Left cardiac atrium (tissue), 4 donors: ENCODE data around the gene COX19. TPM values are rescaled to one million over a fixed set of nuclear protein-coding genes. Genes with fewer than 3 reads are reported as not detected.
A peak's percentile ranks its signal among the peaks of the same experiment; 100 is the strongest.
"Not testable (repeated sequence)": the region's sequence is repeated elsewhere in the genome, so short reads cannot be mapped to it uniquely, and the experiment has no call there.

Source experiments
- ATAC-seq, 2 donors: fragments of 200-7000 bp; cut with Tn5 transposase; one replicate each; pipeline ENCODE4 v1.9.1; 2020; ENCODE audit warnings: mild to moderate bottlenecking in 2 of 2, moderate library complexity in 2 of 2
- DNase-seq: peaks from one replicate; pipeline ENCODE4 v3.0.0-alpha.2; 2020
- intact Hi-C, 2 donors: fragments of 100-400 bp; cut with DNase I; formaldehyde crosslinking; loops; one replicate each; pipeline versions ENCODE4 v1.14.1 to v1.15.1; 2022 to 2023
- total RNA-seq, 2 donors: library from RNA; stranded (reverse); fragmentation: NEBNext Ultra II Directional; extraction: Animal tissue kit (Norgen Biotek cat#: 25700); gene quantifications; one replicate each; pipeline ENCODE4 v1.2.1, GENCODE V29; 2021
- donor health status: DM: no; HTN: yes; CAD: no.
- donor health status: DM: no; HTN: yes; CAD: no; lungs with severe emphysema.
- donor health status: DM: yes; HTN: yes; CAD: no.
- donor health status: Dilated cardiomyopathy.

COX19 gene
- total RNA-seq, 2 donors from 2014 or later = 6.6 to 8.5 TPM

GRCh38 chr7:967361-968082 is 7.8 kb downstream of the COX19 start:
- no peak for ATAC-seq
- intact Hi-C loops = no loop called here
- DNase-seq = no peak

- DNase-seq = no peak
- ATAC-seq = no peak
- intact Hi-C loops = no loop called here
Measured at GRCh38 chr7:966291-967069, 8.9 kb downstream of the COX19 start.

GRCh38 chr7:964401-965231 is 10.7 kb downstream of the COX19 start:
- intact Hi-C loops = no loop called here
- ATAC-seq (peak; percentile 53 to 67), DNase-seq (peak; percentile 47)

- ATAC-seq (no peak), DNase-seq (peak; percentile 18)
- intact Hi-C loops = no loop called here
Measured at GRCh38 chr7:963236-964078, 11.9 kb downstream of the COX19 start.

- ATAC-seq (no peak), DNase-seq (peak; percentile 14)
- intact Hi-C loops = no loop called here
Measured at GRCh38 chr7:962401-963081, 12.8 kb downstream of the COX19 start.

- peak; percentile 15 for DNase-seq
Measured at GRCh38 chr7:961546-962400, 13.6 kb downstream of the COX19 start.

GRCh38 chr7:960972-961371 is 14.4 kb downstream of the COX19 start:
- intact Hi-C loops = not testable (repeated sequence)
- DNase-seq = peak; percentile 18

More at GRCh38 chr7:961546-962400, 13.6 kb downstream of the COX19 start:
- ATAC-seq = no peak
- intact Hi-C loops = no loop called here

GRCh38 chr7:960269-960871 is 15.0 kb downstream of the COX19 start:
- DNase-seq = peak; percentile 14
- no peak for ATAC-seq
- intact Hi-C loops = no loop called here

More at GRCh38 chr7:960972-961371, 14.4 kb downstream of the COX19 start:
- ATAC-seq = not testable (repeated sequence)

- intact Hi-C loops, ATAC-seq: not testable (repeated sequence)
- DNase-seq = peak; percentile 5
Measured at GRCh38 chr7:959740-960139, 15.6 kb downstream of the COX19 start.

GRCh38 chr7:959271-959670 is 16.1 kb downstream of the COX19 start:
- DNase-seq (peak; percentile 25), ATAC-seq (no peak)
- intact Hi-C loops = no loop called here

GRCh38 chr7:958221-959200 is 16.8 kb downstream of the COX19 start:
- no peak for ATAC-seq
- intact Hi-C loops = no loop called here
- DNase-seq = peak; percentile 17

- ATAC-seq (peak; percentile 25 to 44), DNase-seq (peak; percentile 51)
- intact Hi-C loops = no loop called here
Measured at GRCh38 chr7:957418-958220, 17.7 kb downstream of the COX19 start.

GRCh38 chr7:956031-956430 is 19.3 kb downstream of the COX19 start:
- intact Hi-C loops = no loop called here
- DNase-seq (peak; percentile 10), ATAC-seq (no peak)

GRCh38 chr7:954330-955238 is 20.8 kb downstream of the COX19 start, which contains the start of gene ADAP1:
Gene ADAP1 (minus strand): TSS chr7:954680. CDS start chr7:954477, 203 bp downstream.
- ATAC-seq (peak; percentile 53 to 60), DNase-seq (peak; percentile 51)
- intact Hi-C loops = loop anchor here in 1 of 2 donors (5.0 kb wide), 1 partner anchor 42 kb away; no protein-coding TSS in a partner anchor
